Heart left ventricle (tissue), 16 donors: Measurements from ENCODE around the gene PARVA. TPM values are rescaled to one million over a fixed set of nuclear protein-coding genes. Genes with fewer than 3 reads are reported as not detected.

Experiments
- ATAC-seq, 4 donors: fragments of 200-7000 bp; cut with Tn5 transposase; one replicate each; pipeline ENCODE4 v1.9.1; 2020 to 2022; ENCODE audit warnings: moderate library complexity in 4 of 4, mild to moderate bottlenecking in 3 of 4, moderate number of reproducible peaks in 1 of 4
- DNase-seq, 5 donors: peaks; one replicate each; pipeline ENCODE4 v3.0.0-alpha.2; 2020
- H3K27ac ChIP-seq, 12 donors: fragments of 200-600 bp; sonication (generic) in 4 of 12; one replicate each; pipeline versions ENCODE4 v1.5.0 to v1.8.0; 2016 to 2022; ENCODE audit warnings: mild to moderate bottlenecking in 2 of 12
- H3K27me3 ChIP-seq, 9 donors: fragments of 200-600 bp; sonication (generic) in 2 of 9; one replicate each; pipeline versions ENCODE4 v1.5.1 to v1.8.0; 2016 to 2022; ENCODE audit warnings: mild to moderate bottlenecking in 3 of 9
- H3K36me3 ChIP-seq, 9 donors: fragments of 200-600 bp; sonication (generic) in 2 of 9; one replicate each; pipeline versions ENCODE4 v1.5.0 to v1.8.0; 2018 to 2022; ENCODE audit warnings: mild to moderate bottlenecking in 2 of 9
- H3K4me1 ChIP-seq, 12 donors: fragments of 200-600 bp; sonication (generic) in 4 of 12; one replicate each; pipeline versions ENCODE4 v1.5.0 to v1.8.0; 2016 to 2022; ENCODE audit warnings: mild to moderate bottlenecking in 3 of 12
- H3K4me3 ChIP-seq, 12 donors: fragments of 200-600 bp; sonication (generic) in 4 of 12; one replicate each; pipeline versions ENCODE4 v1.5.0 to v1.8.0; 2017 to 2022; ENCODE audit warnings: mild to moderate bottlenecking in 9 of 12, moderate library complexity in 4 of 12
- H3K9me3 ChIP-seq, 12 donors: fragments of 200-600 bp; sonication (generic) in 4 of 12; one replicate each; pipeline versions ENCODE4 v1.5.0 to v1.8.0; 2016 to 2022; ENCODE audit warnings: mild to moderate bottlenecking in 1 of 12
- POLR2A ChIP-seq, 2 donors: fragments of 450-650 bp; IDR thresholded peaks; one replicate each; pipeline ENCODE4 v1.6.1; 2017; ENCODE audit warnings: antibody characterized with exemption in 2 of 2, mild to moderate bottlenecking in 2 of 2, moderate library complexity in 2 of 2
- WGBS, 4 donors: extraction: QIAGEN DNeasy Blood & Tissue Kit in 2 of 4; methylation state at CpG; one replicate each; pipeline versions ENCODE4 v1.1.5 to v1.1.7; 2013 to 2018; 5-methylcytosine and 5-hydroxymethylcytosine counted together
- intact Hi-C, 10 donors: fragments of 100-400 bp; cut with DNase I; formaldehyde crosslinking; loops; one replicate each; pipeline versions ENCODE4 v1.11.1 to v1.14.2; 2022
- polyA plus RNA-seq, 2 donors: library from polyadenylated mRNA; stranded (reverse); fragments of 200-250 nt; gene quantifications; one replicate each; pipeline ENCODE4 v1.2.3, GENCODE V29; 2013
- total RNA-seq, 9 donors: library from RNA; depleted of rRNA in 2 of 9; stranded (reverse); fragments of >200 nt in 2 of 9; fragmentation: NEBNext Ultra II Directional in 3 of 9; extraction: Animal tissue kit (Norgen Biotek cat#: 25700) in 3 of 9; gene quantifications; one replicate each; pipeline versions ENCODE4 v1.1.0 to v1.2.4, GENCODE V29; 2016 to 2023
- TF ChIP-seq, protein P1 (sequence below), 12 donors: fragments of 200-600 bp; sonication (generic) in 4 of 12; IDR thresholded peaks; one replicate each; pipeline versions ENCODE4 v1.5.0 to v1.8.0; 2018 to 2022; ENCODE audit warnings: antibody characterized with exemption in 12 of 12, mild to moderate bottlenecking in 5 of 12
- donor health status: ischemic (EF 13 %, LVEDD 7.1; RV severe dilation, severe dysfunction).
- donor health status: healthy with polysubstance abuse.
- donor health status: DM: no; HTN: yes; CAD: no.
- donor health status: DM: no; HTN: no; CAD: no.
- donor health status: ischemic (EF 25% LVEDD 6.9; RV normal size, moderate dysfunction).
- donor health status: ischemic (EF 25% LVEDD 5.7; RV mildly dilated, moderate dysfunction).
- donor health status: healthy.
- donor health status: DM: yes; HTN: yes; CAD: no.
- donor health status: ischemic (EF 35%, LVEDD 5.7; RV mildly dilated, moderate dysfunction).
- donor health status: nonischemic (EF 11% LVEDD 7.7; RV severe dilation, severe dysfunction).
- donor health status: DM: yes; HTN: yes; CAD: no.
- donor health status: PGD.
- donor health status: ischemic (EF 29% LVEDD 5.4; RV normal size, mild dysfunction).
- donor health status: nonischemic (EF 23%, LVEDD 6.1; RV moderate dilation, normal function).

Gene PARVA
- total and polyA plus RNA-seq, 11 donors: 22.7 to 99.2 (median 65.9) TPM

DNA sequence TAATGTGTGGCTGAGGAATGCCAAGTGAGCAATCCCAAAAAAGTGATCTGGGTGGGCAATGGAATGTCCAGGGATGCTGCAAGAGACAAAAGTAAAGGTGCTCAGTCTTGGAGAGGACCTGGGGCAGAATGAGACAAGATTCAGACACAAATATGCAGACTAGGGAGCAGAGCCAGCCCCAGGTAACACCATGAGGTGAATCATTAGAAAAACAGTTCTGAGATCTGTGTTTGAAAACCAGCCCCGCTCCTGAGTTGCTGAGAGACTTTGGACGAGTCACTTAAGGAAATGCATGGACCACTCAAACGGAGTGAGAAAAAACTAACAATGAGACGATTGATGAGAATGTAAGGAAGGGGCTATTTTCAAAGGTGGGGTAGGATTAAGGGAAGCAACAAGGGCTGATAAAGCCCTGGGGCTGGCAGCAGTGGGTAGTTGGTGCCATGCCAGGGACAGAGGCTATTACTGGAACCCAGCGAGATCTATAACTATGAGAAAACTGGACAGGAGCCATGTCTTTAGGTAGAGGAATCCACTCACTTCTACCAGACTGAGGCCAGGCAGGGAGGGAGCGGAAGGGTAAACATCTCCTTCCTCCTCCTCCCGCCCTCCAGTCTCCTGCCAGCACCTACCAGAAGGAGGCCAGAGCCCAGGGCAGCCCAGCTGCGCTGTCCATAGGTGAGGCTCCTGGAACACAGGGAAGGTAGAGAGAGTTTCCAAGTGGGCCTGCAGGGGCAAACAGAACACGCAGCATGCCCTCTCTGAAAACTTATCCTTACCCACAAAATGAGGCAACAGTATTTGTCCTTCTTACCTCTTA, 166.4 kb downstream of the PARVA start:
- H3K4me1 ChIP-seq: peaks cover 0 to 34% (median 13%) of the 10 kb centered on the region in 12 donors
- no peaks in the 10 kb centered on the region for H3K36me3 ChIP-seq
- H3K4me3 ChIP-seq: no peak overlapping the region
- TF ChIP-seq POLR2A (IDR thresholded peaks at IDR 0.05): no peak
- TF ChIP-seq, protein P1, sequence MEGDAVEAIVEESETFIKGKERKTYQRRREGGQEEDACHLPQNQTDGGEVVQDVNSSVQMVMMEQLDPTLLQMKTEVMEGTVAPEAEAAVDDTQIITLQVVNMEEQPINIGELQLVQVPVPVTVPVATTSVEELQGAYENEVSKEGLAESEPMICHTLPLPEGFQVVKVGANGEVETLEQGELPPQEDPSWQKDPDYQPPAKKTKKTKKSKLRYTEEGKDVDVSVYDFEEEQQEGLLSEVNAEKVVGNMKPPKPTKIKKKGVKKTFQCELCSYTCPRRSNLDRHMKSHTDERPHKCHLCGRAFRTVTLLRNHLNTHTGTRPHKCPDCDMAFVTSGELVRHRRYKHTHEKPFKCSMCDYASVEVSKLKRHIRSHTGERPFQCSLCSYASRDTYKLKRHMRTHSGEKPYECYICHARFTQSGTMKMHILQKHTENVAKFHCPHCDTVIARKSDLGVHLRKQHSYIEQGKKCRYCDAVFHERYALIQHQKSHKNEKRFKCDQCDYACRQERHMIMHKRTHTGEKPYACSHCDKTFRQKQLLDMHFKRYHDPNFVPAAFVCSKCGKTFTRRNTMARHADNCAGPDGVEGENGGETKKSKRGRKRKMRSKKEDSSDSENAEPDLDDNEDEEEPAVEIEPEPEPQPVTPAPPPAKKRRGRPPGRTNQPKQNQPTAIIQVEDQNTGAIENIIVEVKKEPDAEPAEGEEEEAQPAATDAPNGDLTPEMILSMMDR (IDR thresholded peaks at IDR 0.05): no peak
- no peak overlapping the region for H3K27ac ChIP-seq
- H3K9me3 ChIP-seq: no peaks in the 10 kb centered on the region
- ATAC-seq (no peak), DNase-seq (no peak)
- WGBS, 4 donors: 73 to 78% (median 77%) methylated on average over 9 of the region's 9 CpGs
- intact Hi-C loops: no loop called here
- no peaks in the 10 kb centered on the region for H3K27me3 ChIP-seq

DNA sequence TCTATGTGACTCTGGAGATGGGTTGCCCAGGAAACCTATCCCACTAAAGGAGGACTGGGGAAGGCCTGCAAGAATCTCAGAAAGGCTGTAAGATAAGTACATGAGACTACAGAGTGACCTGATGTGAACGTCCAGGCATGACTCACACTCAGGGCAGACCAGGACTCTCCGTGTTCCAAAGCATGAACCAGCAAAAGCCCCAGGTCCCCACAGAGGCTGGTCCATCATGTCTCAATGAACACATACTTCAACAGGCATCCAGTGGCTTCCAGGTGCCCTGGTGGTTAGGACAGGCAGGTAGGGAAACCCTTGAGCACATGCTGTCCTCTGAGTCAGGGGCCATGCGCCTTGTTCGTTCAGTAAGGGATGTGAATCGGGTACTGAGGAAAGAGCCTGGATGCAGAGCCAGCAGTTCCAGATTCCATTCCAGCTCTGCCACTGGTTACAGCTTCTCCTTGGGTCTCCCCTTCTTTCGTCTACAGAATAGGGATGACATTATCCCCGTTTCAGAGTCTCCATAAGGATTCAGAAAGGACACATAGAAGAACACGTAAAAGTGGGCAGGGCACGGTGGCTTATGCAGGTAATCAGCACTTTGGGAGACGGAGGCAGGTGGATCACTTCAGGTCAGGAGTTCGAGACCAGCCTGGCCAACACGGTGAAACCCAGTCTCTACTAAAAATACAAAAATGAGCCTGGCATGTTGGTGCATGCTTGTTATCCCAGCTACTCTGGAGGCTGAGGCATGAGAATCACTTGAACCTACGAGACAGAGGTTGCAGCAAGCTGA, 167.8 kb downstream of the PARVA start:
- peaks cover 0 to 35% (median 13%) of the 10 kb centered on the region in 12 donors for H3K4me1 ChIP-seq
- 92 to 97% (median 95%) methylated on average over 13 of the region's 13 CpGs for whole genome bisulfite sequencing, 4 donors
- H3K27ac ChIP-seq: no peak overlapping the region
- no peaks in the 10 kb centered on the region for H3K36me3 ChIP-seq
- DNase-seq (no peak), ATAC-seq (no peak)
- H3K9me3 ChIP-seq: no peaks in the 10 kb centered on the region
- intact Hi-C loops: loop anchor here in 1 of 10 donors (5.0 kb wide), 1 partner anchor 57 kb away; no protein-coding TSS in a partner anchor
- no peaks in the 10 kb centered on the region for H3K27me3 ChIP-seq
- no peak for TF ChIP-seq POLR2A (IDR thresholded peaks at IDR 0.05)
- TF ChIP-seq, protein P1 (IDR thresholded peaks at IDR 0.05): no peak
- no peak overlapping the region for H3K4me3 ChIP-seq

DNA sequence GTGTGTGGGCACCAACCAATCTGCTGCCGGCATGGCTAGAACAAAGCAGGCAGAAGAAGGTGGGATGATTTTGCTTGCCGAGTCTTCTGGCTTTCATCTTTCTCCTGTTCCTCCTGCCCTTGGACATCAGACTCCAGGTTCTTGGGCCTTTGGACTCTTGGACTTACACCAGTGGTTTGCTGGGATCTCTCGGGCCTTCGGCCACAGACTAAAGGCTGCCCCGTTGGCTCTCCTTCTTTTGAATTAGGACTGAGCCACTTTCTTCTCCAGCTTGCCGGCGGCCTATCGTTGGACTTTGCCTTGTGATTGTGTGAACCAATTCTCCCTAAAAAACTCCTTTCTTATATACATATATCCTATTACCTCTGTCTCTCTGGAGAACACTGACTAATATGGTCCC, 168.8 kb downstream of the PARVA start:
- ATAC-seq: no peak
- TF ChIP-seq, protein P1 (IDR thresholded peaks at IDR 0.05): no peak
- 96 to 98% (median 97%) methylated on average over 8 of the region's 8 CpGs for whole genome bisulfite sequencing, 4 donors
- no peaks in the 10 kb centered on the region for H3K27me3 ChIP-seq
- intact Hi-C loops: loop anchor here in 1 of 10 donors (5.0 kb wide), 1 partner anchor 56 kb away; no protein-coding TSS in a partner anchor
- H3K4me1 ChIP-seq: peaks cover 0 to 26% (median 10%) of the 10 kb centered on the region in 12 donors
- DNase-seq: no peak
- no peak overlapping the region for H3K27ac ChIP-seq
- H3K9me3 ChIP-seq: no peaks in the 10 kb centered on the region
- H3K36me3 ChIP-seq: no peaks in the 10 kb centered on the region
- H3K4me3 ChIP-seq: no peak overlapping the region

DNA sequence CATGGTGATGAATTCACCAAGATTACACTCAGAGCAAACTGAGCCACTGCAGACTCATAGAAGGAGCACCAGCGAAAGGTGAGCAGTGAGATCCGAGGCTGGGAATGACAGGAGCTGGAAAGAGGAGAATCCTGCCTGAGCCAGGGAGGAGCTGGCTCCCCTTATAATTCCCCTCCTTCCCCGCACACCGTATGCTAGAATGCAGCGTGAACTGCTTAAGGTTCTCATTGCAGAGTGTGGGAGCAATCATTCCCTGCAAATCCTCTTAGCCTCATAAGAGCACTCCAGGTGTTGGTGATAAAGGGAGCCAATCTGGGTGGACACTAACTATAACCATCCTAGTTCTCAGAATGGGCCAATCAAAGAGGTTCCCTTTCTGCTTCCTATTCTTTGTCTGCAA, 169.3 kb downstream of the PARVA start:
- DNase-seq (no peak), ATAC-seq (no peak)
- no peaks in the 10 kb centered on the region for H3K27me3 ChIP-seq
- H3K4me3 ChIP-seq: no peak overlapping the region
- intact Hi-C loops: loop anchor here in 1 of 10 donors (5.0 kb wide), 1 partner anchor 56 kb away; no protein-coding TSS in a partner anchor
- H3K27ac ChIP-seq: no peak overlapping the region
- no peaks in the 10 kb centered on the region for H3K9me3 ChIP-seq
- WGBS, 4 donors: 91 to 95% (median 95%) methylated on average over 5 of the region's 5 CpGs
- H3K36me3 ChIP-seq: no peaks in the 10 kb centered on the region
- TF ChIP-seq, protein P1 (IDR thresholded peaks at IDR 0.05): no peak
- no peak for TF ChIP-seq POLR2A (IDR thresholded peaks at IDR 0.05)
- H3K4me1 ChIP-seq: peaks cover 0 to 20% (median 7%) of the 10 kb centered on the region in 12 donors
